Adrenal gland (tissue), 12 donors: ENCODE results near the gene CRACR2A. TPM values are rescaled to one million over a fixed set of nuclear protein-coding genes. Genes with fewer than 3 reads are reported as not detected.

Experiments
- DNase-seq, 7 donors: peaks; one replicate each; pipeline ENCODE4 v3.0.0-alpha.2; 2019 to 2020
- H3K27ac ChIP-seq, 5 donors: fragments of 200-600 bp; sonication (generic) in 4 of 5; 1 replicate in 3 of 5; 2 replicates in 2 of 5; pipeline versions ENCODE4 v1.5.1 to v1.8.0; 2016 to 2020; ENCODE audit warnings: mild to moderate bottlenecking in 1 of 5
- H3K27me3 ChIP-seq: fragments of 200-600 bp; 2 replicates; pipeline ENCODE4 v1.8.0; 2021
- H3K36me3 ChIP-seq, 2 donors: fragments of 200-600 bp; replicated peaks in 1 of 2; 1 replicate in 1 of 2; 2 replicates in 1 of 2; pipeline versions ENCODE4 v1.5.1 to v1.8.0; 2018 to 2022
- H3K4me1 ChIP-seq, 2 donors: fragments of 200-600 bp; replicated peaks in 1 of 2; 1 replicate in 1 of 2; 2 replicates in 1 of 2; pipeline versions ENCODE4 v1.5.1 to v1.8.0; 2018 to 2021
- H3K4me3 ChIP-seq, 4 donors: fragments of 200-600 bp; sonication (generic) in 3 of 4; one replicate each; pipeline ENCODE4 v1.5.1; 2016 to 2018
- H3K9me3 ChIP-seq, 3 donors: fragments of 200-600 bp; sonication (generic) in 1 of 3; replicated peaks in 1 of 3; 1 replicate in 2 of 3; 2 replicates in 1 of 3; pipeline versions ENCODE4 v1.5.1 to v1.8.0; 2016 to 2021
- CTCF ChIP-seq, 6 experiments: fragments of 450-650 bp in 4 of 6; fragments of 200-600 bp in 2 of 6; sonication (generic) in 1 of 6; IDR thresholded peaks; 1 replicate in 5 of 6; 2 replicates in 1 of 6; pipeline versions ENCODE4 v1.5.1 to v1.8.0; 2016 to 2021; ENCODE audit warnings: antibody characterized with exemption in 6 of 6, mild to moderate bottlenecking in 2 of 6, moderate library complexity in 1 of 6
- POLR2A ChIP-seq, 2 donors: fragments of 450-650 bp; IDR thresholded peaks; one replicate each; pipeline ENCODE4 v1.6.1; 2017; ENCODE audit warnings: antibody characterized with exemption in 2 of 2, mild to moderate bottlenecking in 2 of 2, moderate library complexity in 1 of 2
- WGBS, 4 donors: extraction: QIAGEN DNeasy Blood & Tissue Kit in 2 of 4; methylation state at CpG; one replicate each; pipeline versions ENCODE4 v1.1.5 to v1.1.7; 2013 to 2017; 5-methylcytosine and 5-hydroxymethylcytosine counted together
- intact Hi-C, 2 donors: fragments of 100-400 bp; cut with DNase I; formaldehyde crosslinking; loops; one replicate each; pipeline versions ENCODE4 v1.14.1 to v1.15.0; 2022 to 2023
- polyA plus RNA-seq, 3 donors: library from polyadenylated mRNA; stranded (reverse); fragments of 200-250 nt in 2 of 3; fragments of 350-450 nt in 1 of 3; fragmentation: Illumina TruSeq in 1 of 3; extraction: RNeasy Lipid Tissue Mini Kit (QIAGEN cat#74804) in 1 of 3; gene quantifications; one replicate each; pipeline ENCODE4 v1.2.3, GENCODE V29; 2013 to 2014
- total RNA-seq, 9 donors: library from RNA; depleted of rRNA in 4 of 9; stranded (reverse); fragments of >200 nt in 4 of 9; fragments of 120-200 nt in 1 of 9; fragmentation: NEBNext Ultra II Directional in 1 of 9; extraction: Animal tissue kit (Norgen Biotek cat#: 25700) in 1 of 9; gene quantifications; one replicate each; pipeline versions ENCODE4 v1.1.0 to v1.2.4, GENCODE V29; 2013 to 2023
- donor health status: healthy with polysubstance abuse.
- donor health status: Bipolar disorder and iron deficiency.
- donor health status: DM: yes; HTN: yes; CAD: no.
- donor health status: DM: no; HTN: no; CAD: no.
- donor health status: DM: no; HTN: no; CAD: no.
- donor health status: DM: yes; HTN: yes; CAD: no.

The CRACR2A gene
- total and polyA plus RNA-seq, 12 donors: 0.50 to 3.5 (median 2.0) TPM

- TF ChIP-seq CTCF (IDR thresholded peaks at IDR 0.05): no peak
- TF ChIP-seq POLR2A (IDR thresholded peaks at IDR 0.05): no peak
- Histone ChIP-seq H3K27ac (no peak overlapping the region), H3K4me3 (no peak overlapping the region), H3K36me3 (no peaks in the 10 kb centered on the region), H3K9me3 (no peaks in the 10 kb centered on the region), H3K4me1 (no peaks in the 10 kb centered on the region), H3K27me3 (no peaks in the 10 kb centered on the region)
- intact Hi-C loops: no loop called here
- DNase-seq: no peak
- WGBS, 4 donors: 71 to 91% (median 80%) methylated on average over 1 of the region's 1 CpG
Observed at GRCh38 chr12:3771853-3772252, 18.9 kb upstream of the CRACR2A start.

- intact Hi-C loops: no loop called here
Observed at GRCh38 chr12:3770891-3771290, 18.0 kb upstream of the CRACR2A start.

DNA sequence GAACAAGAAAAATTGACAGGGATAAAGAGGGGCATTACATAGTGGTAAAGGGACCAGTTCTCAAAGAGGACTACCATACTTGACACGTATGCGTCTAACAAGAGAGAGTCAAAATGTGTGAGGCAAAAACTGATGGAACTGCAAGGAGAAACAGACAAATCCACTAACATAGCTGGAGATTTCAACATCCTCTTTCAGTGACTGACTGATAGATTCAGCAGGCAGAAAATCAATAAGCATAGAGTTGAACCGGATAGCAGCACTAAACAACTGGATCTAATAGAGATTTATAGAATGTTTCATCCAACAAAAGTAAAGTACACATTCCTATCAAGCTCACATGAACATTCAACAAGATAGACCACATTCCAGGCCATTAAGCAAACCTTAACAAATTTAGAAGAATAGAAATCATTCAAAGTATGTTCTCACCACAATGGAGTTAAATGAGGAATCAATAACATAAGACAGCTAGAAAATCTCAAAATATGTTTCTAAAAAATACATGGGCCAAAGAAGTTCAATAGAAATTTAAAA is 16.1 kb upstream of the CRACR2A start:
- no peaks in the 10 kb centered on the region for H3K27me3 ChIP-seq

More at GRCh38 chr12:3770891-3771290, 18.0 kb upstream of the CRACR2A start:
- Histone ChIP-seq H3K4me1 (no peaks in the 10 kb centered on the region), H3K36me3 (no peaks in the 10 kb centered on the region), H3K4me3 (no peak overlapping the region), H3K9me3 (no peaks in the 10 kb centered on the region), H3K27ac (no peak overlapping the region), H3K27me3 (no peaks in the 10 kb centered on the region)
- TF ChIP-seq POLR2A (IDR thresholded peaks at IDR 0.05) (no peak), CTCF (IDR thresholded peaks at IDR 0.05) (no peak)
- WGBS, 4 donors: 92 to 100% (median 97%) methylated on average over 1 of the region's 1 CpG
- DNase-seq: no peak

DNA sequence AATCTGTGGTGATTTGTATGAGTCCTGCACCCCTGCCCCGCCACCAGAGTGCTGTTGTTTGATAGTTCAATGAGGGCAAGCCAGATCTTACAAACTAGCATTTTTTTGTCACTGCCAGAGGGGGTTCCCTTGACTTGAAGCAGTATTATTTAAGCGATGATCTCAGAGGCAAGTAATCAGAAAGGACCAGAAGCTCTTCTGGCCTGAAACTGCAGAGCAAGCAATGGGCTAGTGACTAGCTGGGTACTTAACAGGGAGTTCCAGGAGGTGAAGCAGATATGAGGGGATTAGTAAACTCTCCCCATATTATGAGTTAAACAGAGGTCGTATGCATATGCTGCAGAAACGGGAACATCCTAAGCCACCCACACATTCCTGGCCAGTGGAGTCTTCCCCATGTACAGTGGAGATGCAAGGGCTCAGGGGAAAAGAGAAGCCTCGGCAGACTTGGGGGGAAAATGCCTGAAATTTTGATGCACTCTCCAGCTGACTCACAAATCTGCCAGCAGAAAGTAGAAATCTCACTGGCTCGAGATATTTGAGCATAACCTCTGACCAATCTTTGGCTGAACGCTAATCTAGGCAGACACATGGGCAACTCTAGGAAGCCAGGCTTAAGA is 8.3 kb upstream of the CRACR2A start:
- Histone ChIP-seq H3K9me3 (no peaks in the 10 kb centered on the region), H3K4me3 (no peak overlapping the region), H3K4me1 (no peaks in the 10 kb centered on the region), H3K36me3 (no peaks in the 10 kb centered on the region), H3K27me3 (no peaks in the 10 kb centered on the region), H3K27ac (no peak overlapping the region)
- intact Hi-C loops: no loop called here
- DNase-seq: no peak
- no peak for TF ChIP-seq POLR2A (IDR thresholded peaks at IDR 0.05)
- no peak for TF ChIP-seq CTCF (IDR thresholded peaks at IDR 0.05)
- WGBS, 4 donors: 59 to 67% (median 61%) methylated on average over 6 to 7 of the region's 7 CpGs

More for the DNA sequence above, 16.1 kb upstream of the CRACR2A start:
- Histone ChIP-seq H3K36me3 (no peaks in the 10 kb centered on the region), H3K9me3 (no peaks in the 10 kb centered on the region), H3K4me3 (no peak overlapping the region), H3K4me1 (no peaks in the 10 kb centered on the region), H3K27ac (no peak overlapping the region)
- intact Hi-C loops: no loop called here
- WGBS, 4 donors: 88 to 93% (median 91%) methylated on average over 3 of the region's 3 CpGs
- TF ChIP-seq POLR2A (IDR thresholded peaks at IDR 0.05) (no peak), CTCF (IDR thresholded peaks at IDR 0.05) (no peak)
- no peak for DNase-seq
